ENCODE data around the gene KDM1B.

The KDM1B gene, protein sequence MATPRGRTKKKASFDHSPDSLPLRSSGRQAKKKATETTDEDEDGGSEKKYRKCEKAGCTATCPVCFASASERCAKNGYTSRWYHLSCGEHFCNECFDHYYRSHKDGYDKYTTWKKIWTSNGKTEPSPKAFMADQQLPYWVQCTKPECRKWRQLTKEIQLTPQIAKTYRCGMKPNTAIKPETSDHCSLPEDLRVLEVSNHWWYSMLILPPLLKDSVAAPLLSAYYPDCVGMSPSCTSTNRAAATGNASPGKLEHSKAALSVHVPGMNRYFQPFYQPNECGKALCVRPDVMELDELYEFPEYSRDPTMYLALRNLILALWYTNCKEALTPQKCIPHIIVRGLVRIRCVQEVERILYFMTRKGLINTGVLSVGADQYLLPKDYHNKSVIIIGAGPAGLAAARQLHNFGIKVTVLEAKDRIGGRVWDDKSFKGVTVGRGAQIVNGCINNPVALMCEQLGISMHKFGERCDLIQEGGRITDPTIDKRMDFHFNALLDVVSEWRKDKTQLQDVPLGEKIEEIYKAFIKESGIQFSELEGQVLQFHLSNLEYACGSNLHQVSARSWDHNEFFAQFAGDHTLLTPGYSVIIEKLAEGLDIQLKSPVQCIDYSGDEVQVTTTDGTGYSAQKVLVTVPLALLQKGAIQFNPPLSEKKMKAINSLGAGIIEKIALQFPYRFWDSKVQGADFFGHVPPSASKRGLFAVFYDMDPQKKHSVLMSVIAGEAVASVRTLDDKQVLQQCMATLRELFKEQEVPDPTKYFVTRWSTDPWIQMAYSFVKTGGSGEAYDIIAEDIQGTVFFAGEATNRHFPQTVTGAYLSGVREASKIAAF

DNA sequence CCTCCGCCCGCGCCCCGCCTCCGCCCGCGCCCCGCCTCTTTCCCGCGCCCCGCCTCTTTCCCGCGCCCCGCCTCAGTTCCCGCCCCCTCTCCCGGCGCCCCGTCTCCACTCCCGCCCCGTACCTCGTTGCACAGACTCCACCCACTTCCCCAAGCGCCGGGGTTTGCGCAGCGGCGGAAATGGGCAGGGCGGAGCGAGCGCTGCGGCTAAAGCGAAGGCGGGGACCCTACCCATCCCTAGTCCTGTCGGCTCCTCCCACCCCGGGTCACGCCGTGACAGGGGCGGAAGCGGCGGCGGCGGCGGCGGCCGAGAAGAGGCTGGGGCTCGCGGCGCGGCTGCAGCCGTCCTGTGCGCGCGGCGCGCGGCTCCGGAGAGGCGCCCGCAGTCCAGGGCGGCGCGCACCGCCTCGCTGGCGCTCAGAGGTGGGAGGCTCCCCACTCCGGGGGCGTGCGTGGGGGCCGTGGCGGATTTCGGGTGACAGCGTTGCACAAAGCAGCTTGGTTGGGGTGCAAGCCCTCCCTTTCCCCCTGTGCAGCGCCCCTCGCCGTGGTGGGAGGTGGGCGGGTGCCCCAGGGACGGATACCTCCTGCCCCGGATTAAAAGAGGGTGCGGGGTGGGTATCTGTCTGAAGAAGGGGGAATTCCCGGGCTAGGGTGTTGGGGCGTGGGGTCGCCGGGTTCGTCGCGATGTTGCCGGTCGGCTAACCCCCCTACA lies at the start of gene KDM1B:
Gene KDM1B, plus strand, starts transcription at position 273 of the 714 bp plus-strand sequence. CDS start 4,474 bp downstream, outside the sequence.
- Mint-ChIP-seq H3K9me3 (peaks cover 0 to 4% of the 10 kb centered on the region in 2 donors), H3K4me1 (peaks cover 32% of the 10 kb centered on the region), H3K27me3 (no peaks in the 10 kb centered on the region), H3K4me3 (peak within 1 kb of the TSS; percentile 99 to 100), H3K27ac (peak within 1 kb of the TSS; percentile 97 to 99)
- DNase-seq (peak; percentile 99), ATAC-seq (peak; percentile 95)

DNA sequence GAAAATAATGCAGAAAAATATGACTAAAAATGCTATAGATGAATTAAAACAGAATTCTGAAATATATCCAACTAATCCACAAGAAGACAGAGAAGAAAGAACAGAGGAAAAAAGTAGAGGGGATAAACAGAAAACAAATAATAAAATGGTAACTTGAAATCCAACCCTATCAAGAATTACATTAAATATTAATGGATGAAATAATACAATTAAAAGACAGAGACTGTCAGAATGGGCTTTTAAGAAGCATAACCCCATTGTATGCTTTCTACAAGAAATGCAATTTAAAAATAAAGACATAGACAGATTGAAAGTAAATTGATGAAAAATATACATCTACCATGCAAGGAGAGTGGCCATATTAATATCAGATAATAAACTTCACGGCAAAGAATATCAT lies 48.2 kb upstream of the KDM1B start:
- Mint-ChIP-seq H3K27me3 (peaks cover 66% of the 10 kb centered on the region), H3K4me3 (no peak overlapping the region), H3K27ac (no peak overlapping the region), H3K4me1 (no peaks in the 10 kb centered on the region), H3K9me3 (peaks cover 8 to 16% of the 10 kb centered on the region in 2 donors)
- no peak for ATAC-seq
- DNase-seq: no peak

DNA sequence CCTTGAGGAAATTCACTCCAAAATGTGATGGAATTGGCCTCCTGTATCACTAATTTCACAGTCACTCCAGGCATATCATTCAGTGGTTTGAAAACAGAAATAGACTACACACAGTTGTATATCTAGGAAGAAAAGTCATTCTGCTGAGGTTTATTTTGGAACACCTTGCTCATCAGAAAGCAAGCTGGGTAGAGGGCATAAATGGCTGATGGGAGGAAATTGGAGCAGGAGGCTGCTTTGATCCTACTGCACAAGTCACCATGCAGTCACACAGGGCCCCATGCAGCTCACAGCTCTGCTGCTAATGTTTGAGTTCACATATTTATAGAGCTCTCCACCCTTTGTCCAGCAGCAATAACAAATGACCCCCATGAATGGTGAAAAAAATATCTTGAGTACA lies 45.1 kb upstream of the KDM1B start:
- no peak for ATAC-seq
- peaks cover 8 to 23% of the 10 kb centered on the region in 2 donors for H3K9me3 Mint-ChIP-seq
- peaks cover 11% of the 10 kb centered on the region for H3K4me1 Mint-ChIP-seq
- no peak overlapping the region for H3K27ac Mint-ChIP-seq
- peaks cover 66% of the 10 kb centered on the region for H3K27me3 Mint-ChIP-seq
- DNase-seq: no peak
- no peak overlapping the region for H3K4me3 Mint-ChIP-seq

DNA sequence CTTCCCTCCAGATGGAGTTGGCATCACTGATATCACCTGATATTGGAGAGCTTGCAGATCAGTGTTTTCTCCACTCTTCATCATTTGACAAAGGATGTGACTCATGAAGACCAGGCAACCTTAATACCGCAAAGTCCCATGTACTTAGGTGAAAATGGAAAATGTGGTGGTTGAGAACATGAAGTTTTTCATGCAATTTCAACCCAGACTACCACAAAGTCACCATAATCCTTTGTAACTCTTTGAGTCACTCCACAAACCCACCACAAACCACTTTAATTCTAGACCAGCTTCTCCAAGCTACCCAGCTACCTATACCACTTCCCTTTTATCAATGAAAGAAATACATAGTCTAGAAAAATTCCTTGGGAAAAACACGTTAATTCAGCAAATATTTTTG lies 39.9 kb upstream of the KDM1B start:
- Mint-ChIP-seq H3K9me3 (peaks cover 7 to 8% of the 10 kb centered on the region in 2 donors), H3K27ac (peak overlapping the region in 1 of 2 donors; percentile 50), H3K27me3 (peaks cover 77% of the 10 kb centered on the region), H3K4me3 (peak overlapping the region; percentile 36 to 45), H3K4me1 (peaks cover 20% of the 10 kb centered on the region)
- ATAC-seq (peak; percentile 96), DNase-seq (peak; percentile 51 to 64)

DNA sequence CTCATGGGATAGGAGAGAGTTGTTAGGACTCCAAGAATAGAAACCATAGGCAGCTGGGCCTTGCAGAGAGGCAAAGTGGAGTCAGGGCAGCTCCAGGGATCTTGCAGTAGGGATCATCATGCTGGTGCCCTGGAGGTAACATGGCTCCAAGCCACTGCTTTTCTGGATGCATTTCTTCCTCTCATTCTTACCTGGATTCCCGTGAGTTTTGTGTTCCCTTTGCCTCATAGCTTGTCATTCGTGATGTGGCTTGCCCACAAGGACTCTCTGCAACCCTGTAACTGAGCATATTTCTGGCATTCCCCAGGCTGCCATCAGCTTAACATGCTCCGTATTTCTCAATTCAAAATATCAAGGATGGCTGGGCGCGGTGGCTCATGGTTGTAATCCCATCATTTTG lies 38.1 kb upstream of the KDM1B start:
- ATAC-seq (no peak), DNase-seq (no peak)
- no peak overlapping the region for H3K4me3 Mint-ChIP-seq
- peaks cover 77% of the 10 kb centered on the region for H3K27me3 Mint-ChIP-seq
- peaks cover 7 to 8% of the 10 kb centered on the region in 2 donors for H3K9me3 Mint-ChIP-seq
- no peak overlapping the region for H3K27ac Mint-ChIP-seq
- H3K4me1 Mint-ChIP-seq: peaks cover 26% of the 10 kb centered on the region

DNA sequence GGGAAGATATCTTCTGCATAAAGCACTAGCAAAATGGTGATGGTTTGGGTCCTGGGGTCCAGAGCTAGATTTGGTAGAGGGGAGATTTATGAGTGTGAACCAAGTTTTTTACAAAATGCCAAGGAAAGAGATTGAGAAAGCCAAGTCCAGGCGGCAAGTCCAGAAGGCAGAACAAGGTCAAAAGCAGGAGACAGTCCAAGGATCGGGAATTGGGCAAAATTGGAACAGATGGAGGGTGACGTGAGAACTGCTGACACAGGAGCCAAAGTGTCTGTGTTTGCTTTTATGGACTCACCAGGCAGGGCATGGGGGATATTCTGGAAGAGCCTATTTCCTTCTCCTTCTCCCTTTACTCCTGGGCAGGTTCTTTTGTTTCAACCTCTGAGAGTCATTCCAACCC lies 36.9 kb upstream of the KDM1B start:
- peaks cover 6 to 8% of the 10 kb centered on the region in 2 donors for H3K9me3 Mint-ChIP-seq
- ATAC-seq (no peak), DNase-seq (no peak)
- no peak overlapping the region for H3K27ac Mint-ChIP-seq
- H3K4me3 Mint-ChIP-seq: no peak overlapping the region
- H3K27me3 Mint-ChIP-seq: peaks cover 77% of the 10 kb centered on the region
- peaks cover 34% of the 10 kb centered on the region for H3K4me1 Mint-ChIP-seq

DNA sequence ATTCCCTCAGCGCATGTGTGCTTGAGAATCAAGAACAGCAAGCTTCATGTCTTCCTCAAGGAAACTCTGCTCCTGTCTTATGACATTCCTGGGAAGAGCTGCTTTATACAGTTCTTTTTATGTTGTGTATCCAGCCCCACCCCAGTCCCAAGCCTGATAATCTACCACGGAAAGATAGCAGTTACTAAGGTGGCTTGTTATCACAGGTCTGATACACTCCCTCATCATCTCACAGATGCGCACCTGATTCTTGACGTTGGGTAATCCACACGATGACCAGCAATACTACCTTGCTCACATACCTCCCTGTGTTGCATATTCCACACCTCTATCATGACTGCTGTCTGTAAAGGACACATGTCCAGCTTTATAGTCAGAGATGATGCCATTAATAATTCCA lies 36.0 kb upstream of the KDM1B start:
- ATAC-seq (no peak), DNase-seq (no peak)
- peaks cover 33% of the 10 kb centered on the region for H3K4me1 Mint-ChIP-seq
- H3K4me3 Mint-ChIP-seq: no peak overlapping the region
- peaks cover 68% of the 10 kb centered on the region for H3K27me3 Mint-ChIP-seq
- H3K9me3 Mint-ChIP-seq: peaks cover 3 to 8% of the 10 kb centered on the region in 2 donors
- no peak overlapping the region for H3K27ac Mint-ChIP-seq

DNA sequence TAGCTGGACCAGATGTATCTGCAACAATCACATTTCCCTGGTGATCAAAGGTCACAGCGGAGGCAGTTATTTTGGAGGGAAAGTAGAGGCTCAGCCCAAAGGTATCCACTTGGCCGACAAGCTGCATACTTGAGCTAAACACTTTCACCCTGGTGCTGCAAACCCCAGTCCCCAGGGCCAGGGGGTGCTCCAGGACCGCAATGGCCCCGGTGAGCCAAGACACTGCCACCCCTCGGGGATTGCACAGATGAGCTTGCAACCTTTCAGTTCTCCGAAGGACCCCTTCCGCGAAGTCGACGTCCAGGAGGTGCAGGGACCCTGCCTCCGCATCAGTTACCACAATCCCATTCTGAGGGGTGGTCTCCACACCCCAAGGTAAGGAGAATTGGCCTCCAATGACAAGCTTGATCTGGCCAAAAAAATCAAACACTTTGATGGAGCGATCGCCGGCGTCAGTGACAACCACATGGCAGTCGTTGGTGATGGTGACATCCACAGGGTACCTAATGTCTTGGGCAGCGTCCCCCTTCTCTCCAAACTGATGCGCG lies 33.6 kb upstream of the KDM1B start:
- Mint-ChIP-seq H3K4me3 (peak overlapping the region; percentile 45 to 80), H3K27ac (no peak overlapping the region), H3K4me1 (peaks cover 18% of the 10 kb centered on the region), H3K9me3 (peaks cover 0 to 8% of the 10 kb centered on the region in 2 donors), H3K27me3 (peaks cover 75% of the 10 kb centered on the region)
- no peak for DNase-seq
- ATAC-seq: no peak

DNA sequence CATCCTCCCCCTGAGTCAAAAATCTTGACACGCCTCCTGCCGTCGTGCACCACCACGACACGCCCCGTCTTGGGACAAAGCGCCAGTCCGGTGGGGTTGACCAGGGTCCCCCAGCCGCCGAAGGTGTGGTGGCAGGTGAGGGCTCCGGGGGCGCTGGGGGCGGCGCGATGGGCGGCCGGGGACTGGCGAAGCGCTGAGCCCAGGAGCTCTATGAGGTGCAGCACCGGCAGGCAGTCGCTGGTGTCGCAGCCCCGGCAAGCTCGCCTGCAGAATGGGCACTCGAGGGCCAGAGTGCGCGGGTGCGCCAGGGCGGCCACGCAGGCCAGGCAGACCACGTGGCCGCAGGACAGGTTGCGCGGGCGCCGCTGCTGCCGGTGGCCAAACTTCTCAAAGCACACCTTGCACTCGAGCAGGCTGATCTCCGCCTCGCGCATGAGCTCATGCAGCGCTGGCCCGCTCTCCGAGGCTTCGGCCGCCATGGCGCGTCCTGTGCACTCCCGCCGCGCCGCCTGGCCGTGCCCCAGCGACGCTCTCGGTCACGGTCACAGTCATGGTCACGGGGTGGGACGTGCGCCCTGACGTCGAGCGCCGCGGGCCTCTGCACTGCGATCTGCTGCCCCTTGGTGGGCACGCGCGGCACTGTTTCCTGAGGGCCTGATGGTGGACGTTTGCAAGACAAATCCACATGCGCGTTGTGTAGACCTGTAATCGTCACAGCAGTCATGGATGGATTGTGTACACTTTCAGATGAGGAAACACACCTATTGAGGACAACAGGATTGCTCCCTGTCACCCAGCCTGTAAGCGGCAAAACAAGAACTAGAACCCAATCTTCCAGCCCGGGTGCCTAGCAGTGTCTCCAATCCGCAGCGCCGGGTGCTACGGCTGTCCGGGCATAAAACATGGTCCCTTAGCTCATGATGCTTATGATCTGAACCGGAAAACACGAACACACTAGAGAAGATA lies 32.8 kb upstream of the KDM1B start, which contains the start of gene NHLRC1:
Gene NHLRC1, minus strand, starts transcription at position 550 of the 966 bp plus-strand sequence. Its CDS starts 71 bp downstream, at position 479.
- Mint-ChIP-seq H3K9me3 (peaks cover 0 to 8% of the 10 kb centered on the region in 2 donors), H3K27me3 (peaks cover 70% of the 10 kb centered on the region), H3K4me3 (peak within 1 kb of the TSS; percentile 80 to 85), H3K27ac (peak within 1 kb of the TSS; percentile 2 to 69), H3K4me1 (peaks cover 18% of the 10 kb centered on the region)
- DNase-seq (peak; percentile 79 to 82), ATAC-seq (peak; percentile 99)

DNA sequence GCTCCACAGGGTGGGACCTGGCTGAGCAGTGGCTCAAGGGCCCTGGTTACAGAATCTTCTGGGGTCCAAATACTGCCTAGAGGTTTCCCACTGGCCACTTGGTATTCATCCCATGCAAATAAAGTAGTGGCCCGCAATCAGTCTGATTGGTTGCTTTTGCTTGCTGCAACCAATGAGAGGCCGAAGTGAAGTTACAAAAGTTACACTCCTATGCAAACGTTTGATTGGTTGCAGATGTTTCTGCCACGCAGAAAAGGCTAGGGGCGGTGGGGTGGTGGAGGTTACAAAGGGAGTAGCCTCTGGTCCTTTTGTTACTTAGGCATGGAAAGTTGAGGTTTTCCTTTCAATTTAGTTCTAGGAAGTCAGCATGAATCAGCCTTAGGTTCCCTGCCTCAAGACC lies 29.1 kb upstream of the KDM1B start:
- Mint-ChIP-seq H3K4me1 (peaks cover 18% of the 10 kb centered on the region), H3K27ac (no peak overlapping the region), H3K27me3 (peaks cover 33% of the 10 kb centered on the region), H3K4me3 (no peak overlapping the region), H3K9me3 (no peaks in the 10 kb centered on the region)
- DNase-seq (no peak), ATAC-seq (no peak)

DNA sequence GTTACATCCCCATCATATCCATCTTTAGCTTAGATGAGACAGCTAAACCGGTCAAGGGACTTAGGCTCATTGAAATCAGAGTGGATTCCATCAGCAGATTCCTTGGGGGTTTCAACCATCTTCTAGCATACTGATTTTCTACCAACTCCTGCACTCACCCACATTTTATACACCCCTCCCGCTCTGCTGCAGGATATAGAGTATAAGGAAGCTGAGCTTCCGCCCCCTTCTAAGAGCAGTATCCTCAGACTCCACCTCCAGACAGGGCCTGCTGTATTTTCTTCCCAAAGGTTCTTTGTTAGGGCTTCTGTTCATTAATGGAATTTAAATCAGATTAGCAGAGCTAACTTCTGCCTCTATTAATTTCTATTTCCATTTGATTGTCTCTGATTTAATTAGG lies 22.9 kb upstream of the KDM1B start:
- Mint-ChIP-seq H3K4me3 (no peak overlapping the region), H3K27me3 (no peaks in the 10 kb centered on the region), H3K27ac (no peak overlapping the region), H3K4me1 (no peaks in the 10 kb centered on the region), H3K9me3 (no peaks in the 10 kb centered on the region)
- no peak for ATAC-seq
- no peak for DNase-seq

DNA sequence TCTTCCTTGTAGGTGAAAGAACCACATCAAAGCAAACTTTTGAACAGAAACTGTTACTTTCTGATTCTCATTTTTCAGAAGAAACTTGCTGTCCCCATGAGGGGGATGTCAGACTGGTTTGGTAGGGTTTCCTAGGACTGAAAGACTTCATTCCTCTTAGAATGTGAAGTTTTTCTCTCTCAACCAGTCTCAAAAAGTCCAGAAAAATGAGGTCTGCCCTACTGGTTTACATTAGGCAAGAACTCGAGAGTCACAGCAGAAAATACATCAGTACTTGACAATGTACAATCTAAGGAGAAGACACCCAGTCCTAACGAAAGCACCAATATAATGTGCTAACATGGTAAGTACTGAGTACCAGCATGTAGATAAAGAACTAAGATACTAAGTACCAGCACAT lies 20.1 kb upstream of the KDM1B start:
- Mint-ChIP-seq H3K27me3 (no peaks in the 10 kb centered on the region), H3K27ac (no peak overlapping the region), H3K9me3 (no peaks in the 10 kb centered on the region), H3K4me3 (no peak overlapping the region), H3K4me1 (no peaks in the 10 kb centered on the region)
- DNase-seq (no peak), ATAC-seq (no peak)

DNA sequence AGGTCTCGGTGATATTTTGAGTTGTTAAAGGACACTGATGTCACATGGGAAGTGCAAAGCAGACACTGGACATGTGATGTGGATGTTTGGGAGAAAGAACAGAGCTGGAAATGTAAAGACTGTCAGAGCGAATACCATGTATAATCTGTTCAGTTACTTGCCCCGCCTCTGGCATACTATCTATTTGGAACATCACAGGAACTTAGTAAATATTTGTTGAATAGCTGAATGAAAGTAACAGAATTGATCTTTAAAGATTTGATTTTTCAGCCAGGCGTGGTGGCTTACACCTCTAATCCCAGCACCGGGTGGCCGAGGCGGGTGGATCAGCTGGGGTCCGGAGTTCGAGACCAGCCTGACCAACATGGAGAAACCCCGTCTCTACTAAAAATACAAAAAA lies 19.0 kb upstream of the KDM1B start:
- no peaks in the 10 kb centered on the region for H3K27me3 Mint-ChIP-seq
- ATAC-seq (no peak), DNase-seq (no peak)
- no peaks in the 10 kb centered on the region for H3K4me1 Mint-ChIP-seq
- H3K27ac Mint-ChIP-seq: no peak overlapping the region
- no peak overlapping the region for H3K4me3 Mint-ChIP-seq
- H3K9me3 Mint-ChIP-seq: no peaks in the 10 kb centered on the region

DNA sequence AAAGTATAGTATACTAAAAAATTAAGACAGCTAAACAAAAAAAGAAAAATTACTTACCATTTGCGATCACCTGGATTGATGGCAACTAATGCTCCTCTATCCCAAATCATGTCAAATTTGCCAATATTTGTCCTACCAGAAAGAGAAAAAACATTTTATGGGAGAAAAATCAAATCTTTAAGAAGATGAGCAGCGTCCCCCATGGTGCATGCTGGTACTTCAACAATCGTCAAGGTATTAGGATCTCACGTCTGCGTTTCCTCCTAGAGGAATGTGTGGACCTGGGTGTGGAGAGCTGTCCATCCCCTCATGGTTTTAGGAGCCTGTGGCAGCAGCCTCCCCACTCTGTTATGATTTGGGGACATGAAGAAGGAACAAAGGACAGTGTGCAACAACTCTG lies 16.3 kb upstream of the KDM1B start:
- Mint-ChIP-seq H3K27me3 (no peaks in the 10 kb centered on the region), H3K4me1 (no peaks in the 10 kb centered on the region), H3K4me3 (no peak overlapping the region), H3K27ac (peak overlapping the region in 1 of 2 donors; percentile 46), H3K9me3 (no peaks in the 10 kb centered on the region)
- DNase-seq: no peak
- no peak for ATAC-seq

All from stimulated activated naive CD8-positive, alpha-beta T cell treated with anti-CD3 and anti-CD28 coated beads, Interleukin-15, amount 100 ng/mL, for 72 hours (primary cell).